GM13977 (cell line): ENCODE measurements around the gene N4BP2L1.

Experiments used
- DNase-seq: peaks from one replicate; pipeline ENCODE4 v3.0.0; 2012; ENCODE audit warnings: low spot score
- in situ Hi-C: fragments of 300-500 bp; cut with MboI; formaldehyde crosslinking; loops from one replicate; pipeline ENCODE4 v1.12.0; 2022; ENCODE audit warnings: low sequenced_read_pairs, low pct_unique_long_range_greater_than_20kb, mixed read lengths, inconsistent platforms; ENCODE audit not compliant: unreplicated experiment
- TF ChIP-seq, protein P1 (sequence below): IDR thresholded peaks from 2 replicates; pipeline ENCODE4 v1.5.1; 2012; ENCODE audit warnings: mild to moderate bottlenecking, control low read depth; ENCODE audit not compliant: insufficient read depth; ENCODE audit errors: extremely low read depth, missing control alignments

The N4BP2L1 gene

GRCh38 chr13:32407854-32408253 lies 20.1 kb downstream of the N4BP2L1 start:
- TF ChIP-seq, protein P1, sequence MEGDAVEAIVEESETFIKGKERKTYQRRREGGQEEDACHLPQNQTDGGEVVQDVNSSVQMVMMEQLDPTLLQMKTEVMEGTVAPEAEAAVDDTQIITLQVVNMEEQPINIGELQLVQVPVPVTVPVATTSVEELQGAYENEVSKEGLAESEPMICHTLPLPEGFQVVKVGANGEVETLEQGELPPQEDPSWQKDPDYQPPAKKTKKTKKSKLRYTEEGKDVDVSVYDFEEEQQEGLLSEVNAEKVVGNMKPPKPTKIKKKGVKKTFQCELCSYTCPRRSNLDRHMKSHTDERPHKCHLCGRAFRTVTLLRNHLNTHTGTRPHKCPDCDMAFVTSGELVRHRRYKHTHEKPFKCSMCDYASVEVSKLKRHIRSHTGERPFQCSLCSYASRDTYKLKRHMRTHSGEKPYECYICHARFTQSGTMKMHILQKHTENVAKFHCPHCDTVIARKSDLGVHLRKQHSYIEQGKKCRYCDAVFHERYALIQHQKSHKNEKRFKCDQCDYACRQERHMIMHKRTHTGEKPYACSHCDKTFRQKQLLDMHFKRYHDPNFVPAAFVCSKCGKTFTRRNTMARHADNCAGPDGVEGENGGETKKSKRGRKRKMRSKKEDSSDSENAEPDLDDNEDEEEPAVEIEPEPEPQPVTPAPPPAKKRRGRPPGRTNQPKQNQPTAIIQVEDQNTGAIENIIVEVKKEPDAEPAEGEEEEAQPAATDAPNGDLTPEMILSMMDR = no peak
- no peak for DNase-seq
- in situ Hi-C loops = no loop called here

DNA sequence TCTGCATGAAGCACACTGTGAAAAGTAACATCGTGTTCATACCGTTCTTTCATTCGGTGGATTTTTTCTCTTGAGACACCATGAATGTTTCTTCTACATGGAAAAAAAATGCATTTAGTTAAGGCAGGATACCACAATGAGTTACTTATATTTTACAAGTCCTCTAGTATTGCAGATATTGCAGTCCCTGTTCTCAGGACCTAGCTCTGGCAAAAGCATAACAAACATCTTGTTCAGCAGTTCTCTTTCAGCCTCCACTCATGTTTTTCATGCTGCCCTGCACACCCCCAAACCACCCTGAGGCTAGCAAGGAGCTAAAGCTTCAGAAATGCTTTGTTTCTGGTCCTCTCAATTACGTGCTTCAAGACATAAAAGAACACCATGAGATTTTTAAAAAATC lies 24.8 kb downstream of the N4BP2L1 start:
- in situ Hi-C loops = no loop called here
- no peak for DNase-seq
- TF ChIP-seq, protein P1 = no peak

DNA sequence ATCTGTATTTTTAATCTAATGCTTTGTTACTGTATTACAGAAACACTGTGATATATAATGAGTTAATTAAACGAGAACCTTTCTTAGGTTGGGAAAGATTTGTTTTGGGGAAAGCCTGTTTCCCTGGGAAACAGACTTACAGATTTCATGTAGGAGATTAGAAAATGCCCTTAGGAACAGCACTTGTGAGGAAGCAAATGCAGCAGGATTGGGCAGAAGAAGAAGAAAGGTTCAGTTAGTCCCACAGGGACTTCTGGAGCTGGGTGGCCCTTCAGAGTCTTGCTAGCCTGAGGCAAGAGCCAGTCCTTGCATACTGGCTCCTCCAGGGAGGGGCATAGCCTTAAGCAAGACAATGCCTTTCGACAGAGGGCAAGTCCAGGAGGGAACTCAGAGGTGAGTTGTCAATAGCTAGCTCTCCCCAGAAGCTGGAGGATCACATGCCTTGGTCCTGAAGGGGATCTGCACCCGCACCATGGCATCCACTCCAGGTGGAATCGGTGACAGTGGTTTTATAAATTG lies 36.8 kb downstream of the N4BP2L1 start:
- in situ Hi-C loops = no loop called here
- no peak for DNase-seq
- TF ChIP-seq, protein P1 = no peak

DNA sequence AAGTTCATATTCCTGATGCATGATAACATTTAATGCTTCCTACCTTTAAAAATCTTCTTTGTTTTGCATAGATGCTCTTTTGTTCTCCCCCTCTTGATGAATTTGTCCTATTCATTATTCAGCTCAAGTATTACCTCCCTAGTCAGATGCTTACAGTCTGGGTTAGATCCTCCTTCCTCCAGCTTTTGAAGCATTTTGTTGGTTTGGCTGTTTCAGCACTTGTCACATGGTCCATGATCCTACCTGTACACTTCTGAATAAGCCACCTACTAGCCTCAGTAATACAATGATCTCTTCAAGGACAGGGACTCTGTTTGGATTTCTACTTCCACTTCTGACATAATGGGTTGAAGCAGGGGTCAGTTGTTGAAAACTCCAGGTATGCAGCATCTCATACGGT lies 37.4 kb downstream of the N4BP2L1 start:
- in situ Hi-C loops = no loop called here
- TF ChIP-seq, protein P1 = no peak
- DNase-seq = no peak

- TF ChIP-seq, protein P1 = no peak
- no peak for DNase-seq
- in situ Hi-C loops = no loop called here
Measured at GRCh38 chr13:32390048-32390447, 37.9 kb downstream of the N4BP2L1 start.

GRCh38 chr13:32385410-32385809 lies 42.5 kb downstream of the N4BP2L1 start:
- TF ChIP-seq, protein P1 = no peak
- no peak for DNase-seq
- in situ Hi-C loops = no loop called here

DNA sequence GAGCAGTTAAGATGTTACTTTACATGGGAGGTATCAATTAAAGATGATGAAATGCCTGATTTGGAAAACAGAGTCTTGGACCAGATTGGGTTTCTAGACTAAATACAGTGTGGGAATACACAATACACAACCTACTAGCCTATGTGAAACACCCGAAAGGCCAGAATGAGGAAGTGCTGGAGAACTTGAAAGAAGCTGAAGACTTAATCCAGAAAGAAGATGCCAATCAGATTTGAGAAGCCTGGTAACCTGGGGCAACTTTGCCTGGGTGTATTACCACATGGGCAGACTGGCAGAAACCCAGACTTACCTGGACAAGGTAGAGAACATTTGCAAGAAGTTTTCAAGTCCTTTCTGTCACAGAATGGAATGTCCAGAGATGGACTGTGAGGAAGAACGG lies 43.2 kb downstream of the N4BP2L1 start:
- TF ChIP-seq, protein P1 = no peak
- in situ Hi-C loops = no loop called here
- DNase-seq = no peak
